RWPE1 (cell line): ENCODE measurements around the gene RAB3GAP2.

Source experiments
- CTCF ChIA-PET: fragments of 350-600 bp; sonication (Branson Sonifier 250); formaldehyde crosslinking; extraction: SDS; loops from one replicate; lab custom pipeline; 2021; lab: Yijun Ruan, JAX
- POLR2A ChIA-PET: fragments of 400-600 bp; formaldehyde crosslinking; extraction: SDS; loops from one replicate; lab custom pipeline; 2020; ENCODE audit warnings: antibody characterized with exemption; ENCODE audit not compliant: low non-redundant PET; lab: Yijun Ruan, JAX
- DNase-seq: peaks from one replicate; pipeline ENCODE4 v3.0.0; 2012; ENCODE audit warnings: low spot score
- H3K27ac ChIP-seq: fragments of 450-650 bp; 2 replicates; pipeline ENCODE4 v1.5.1; 2017
- CTCF ChIP-seq: fragments of 450-650 bp; conservative IDR thresholded peaks from 2 replicates; pipeline ENCODE4 v1.5.1; 2017; ENCODE audit warnings: low read depth, mild to moderate bottlenecking

The RAB3GAP2 gene

DNA sequence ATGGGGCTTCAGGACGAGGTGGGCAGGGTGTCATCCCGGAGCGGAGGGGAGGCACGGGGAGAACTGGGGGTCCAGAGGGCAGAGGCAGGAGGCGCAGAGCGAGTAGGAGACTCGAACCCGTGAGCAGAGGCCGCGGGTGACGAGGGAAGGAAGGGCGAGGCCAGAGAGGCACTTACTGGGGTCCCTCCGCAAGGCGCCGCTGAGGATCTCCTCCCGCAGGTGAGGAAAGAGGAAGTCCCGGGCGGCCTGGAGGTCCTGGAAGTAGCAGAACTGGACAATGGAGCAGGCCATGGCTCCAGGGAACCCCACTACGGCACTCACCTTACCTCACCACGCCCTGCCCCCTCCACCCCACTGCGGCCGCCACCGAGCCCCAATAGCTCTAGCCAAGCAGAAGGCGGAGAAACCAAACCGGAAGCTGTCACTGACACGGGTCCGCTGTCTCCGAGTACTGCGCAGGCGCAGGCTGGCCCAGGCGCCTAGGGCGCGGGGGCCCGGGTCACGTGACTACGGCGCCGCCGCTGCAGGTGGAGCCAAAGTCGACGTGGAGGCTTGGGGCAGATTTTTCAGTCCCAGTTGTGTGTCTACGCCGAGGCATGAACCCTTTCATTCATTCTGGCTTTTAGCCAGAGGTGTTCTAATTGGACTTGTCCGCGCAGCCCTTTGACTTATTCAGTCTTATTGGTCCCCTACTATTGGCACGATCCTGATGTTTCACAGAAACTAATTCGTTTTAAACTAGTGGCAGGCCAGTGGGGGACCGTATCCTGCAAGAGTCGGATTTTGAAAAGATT is at the start of gene RAB3GAP2:
Gene RAB3GAP2, minus strand, starts transcription at position 407 of the 794 bp plus-strand sequence. Its CDS starts 116 bp downstream, at position 291.
- no peak for TF ChIP-seq CTCF
- CTCF ChIA-PET: interaction anchor here (0.6 to 1.0 kb wide), 5 partner anchors 21 to 553 kb away, joined by 3 to 7 read pairs (median 4); no protein-coding TSS in a partner anchor

GRCh38 chr1:220321758-220322157 is 49.5 kb upstream of the RAB3GAP2 start:
- H3K27ac ChIP-seq: no peak overlapping the region
- no peak for TF ChIP-seq CTCF
- ChIA-PET POLR2A (no interaction called here), CTCF (interaction anchor here (0.9 to 1.4 kb wide), 2 partner anchors 41 to 369 kb away, joined by 3 to 4 read pairs; no protein-coding TSS in a partner anchor)
- no peak for DNase-seq

More for the DNA sequence above, at the start of gene RAB3GAP2:
- DNase-seq: peak; percentile 100
- peak within 1 kb of the TSS; percentile 83 for H3K27ac ChIP-seq
- POLR2A ChIA-PET: interaction anchor here (0.6 to 1.3 kb wide), 4 partner anchors 12 to 514 kb away, joined by 3 to 4 read pairs (median 4); partner anchors contain the start of gene MTARC1

GRCh38 chr1:220320709-220321108 is 48.5 kb upstream of the RAB3GAP2 start:
- H3K27ac ChIP-seq: no peak overlapping the region
- ChIA-PET POLR2A (interaction anchor here (0.7 kb wide), 1 partner anchor 280 kb away, joined by 3 read pairs; no protein-coding TSS in a partner anchor), CTCF (interaction anchor here (0.6 to 0.9 kb wide), 3 partner anchors 40 to 410 kb away, joined by 3 to 7 read pairs (median 4); no protein-coding TSS in a partner anchor)
- no peak for DNase-seq
- no peak for TF ChIP-seq CTCF

GRCh38 chr1:220318673-220319072 is 46.4 kb upstream of the RAB3GAP2 start:
- no peak for TF ChIP-seq CTCF
- no peak for DNase-seq
- H3K27ac ChIP-seq: no peak overlapping the region
- CTCF ChIA-PET: no interaction called here
- POLR2A ChIA-PET: no interaction called here

DNA sequence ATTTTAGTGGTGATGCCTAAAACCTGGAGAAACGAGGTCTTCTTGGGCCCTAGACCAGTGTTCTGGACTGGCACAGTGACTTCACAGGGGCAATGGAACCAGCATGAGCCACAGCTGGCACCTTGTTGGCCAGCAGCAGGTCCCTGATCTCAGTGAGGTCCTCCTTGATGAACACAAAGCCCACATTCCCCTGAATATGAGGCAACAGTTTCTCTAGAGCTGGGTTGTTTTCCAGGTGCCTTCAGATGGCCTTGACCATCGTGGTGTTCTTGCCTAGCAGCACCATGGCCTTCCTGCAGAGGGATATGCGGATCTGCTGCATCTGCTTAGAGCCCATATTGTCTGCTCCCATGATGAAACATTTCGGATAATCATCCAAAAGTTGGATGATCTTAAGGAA is 44.9 kb upstream of the RAB3GAP2 start:
- no peak for TF ChIP-seq CTCF
- no peak overlapping the region for H3K27ac ChIP-seq
- POLR2A ChIA-PET: no interaction called here
- CTCF ChIA-PET: interaction anchor here (1.1 kb wide), 1 partner anchor 21 kb away, joined by 4 read pairs; no protein-coding TSS in a partner anchor
- no peak for DNase-seq

DNA sequence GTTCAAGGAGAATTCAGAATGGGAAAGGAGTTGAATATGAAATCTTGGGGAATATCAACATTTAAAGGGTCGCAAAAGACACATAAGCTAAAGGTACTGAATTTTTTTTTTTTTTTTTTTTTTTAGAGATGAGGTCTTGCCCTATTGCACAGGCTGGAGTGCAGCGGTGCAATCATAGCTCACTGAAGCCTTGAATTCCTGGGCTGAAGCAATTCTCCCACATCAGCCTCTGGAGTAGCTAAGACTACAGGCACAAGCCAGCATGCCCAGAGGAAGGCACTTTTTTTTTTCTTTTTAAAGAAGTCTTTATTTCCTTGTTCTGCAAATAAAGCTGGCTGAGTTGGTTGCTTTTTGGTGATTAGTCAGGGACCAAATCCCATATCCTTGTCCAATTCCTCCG is 44.1 kb upstream of the RAB3GAP2 start:
- H3K27ac ChIP-seq: no peak overlapping the region
- no peak for DNase-seq
- CTCF ChIA-PET: interaction anchor here (0.7 to 1.1 kb wide), 2 partner anchors 20 to 178 kb away, joined by 4 to 7 read pairs; no protein-coding TSS in a partner anchor
- POLR2A ChIA-PET: no interaction called here
- TF ChIP-seq CTCF: no peak
